ENCODE measurements around the gene STX4.

GRCh38 chr16:30997725-30998711 lies 35.3 kb upstream of the STX4 start:
- TF ChIP-seq CTCF (IDR thresholded peaks at IDR 0.05) (no peak), EP300 (IDR thresholded peaks at IDR 0.05) (no peak), BCL3 (IDR thresholded peaks at IDR 0.05) (no peak), EHMT2 (IDR thresholded peaks at IDR 0.05; ENCODE audit: low read depth) (no peak), RCOR1 (IDR thresholded peaks at IDR 0.05; ENCODE audit: low read depth, low read length) (no peak), HMGXB4 (CRISPR knock-in tag; IDR thresholded peaks at IDR 0.05; ENCODE audit: borderline replicate concordance) (no peak), REST (IDR thresholded peaks at IDR 0.05) (no peak), POLR2A (IDR thresholded peaks at IDR 0.05; ENCODE audit: low read length) (no peak), HOXA7 (CRISPR knock-in tag; IDR thresholded peaks at IDR 0.05) (0 out of 2 replicates have a peak, but pooled peaks have one; percentile 31), MAZ (IDR thresholded peaks at IDR 0.05; ENCODE audit: borderline replicate concordance, low read depth, low read length) (no peak), E2F6 (IDR thresholded peaks at IDR 0.05; ENCODE audit: borderline replicate concordance, low read depth) (0 out of 2 replicates have a peak, but pooled peaks have one; percentile 20), POLR2AphosphoS2 (conservative IDR thresholded peaks at IDR 0.05; ENCODE audit: low read length) (no peak)

Measured in A549 (cell line).